GM13977 (cell line): ENCODE results near the gene ADORA2A.
A peak's percentile ranks its signal among the peaks of the same experiment; 100 is the strongest.

Experiments used
- DNase-seq: peaks from one replicate; pipeline ENCODE4 v3.0.0; 2012; ENCODE audit warnings: low spot score
- in situ Hi-C: fragments of 300-500 bp; cut with MboI; formaldehyde crosslinking; loops from one replicate; pipeline ENCODE4 v1.12.0; 2022; ENCODE audit warnings: low sequenced_read_pairs, low pct_unique_long_range_greater_than_20kb, mixed read lengths, inconsistent platforms; ENCODE audit not compliant: unreplicated experiment
- TF ChIP-seq, protein P1 (sequence below): IDR thresholded peaks from 2 replicates; pipeline ENCODE4 v1.5.1; 2012; ENCODE audit warnings: mild to moderate bottlenecking, control low read depth; ENCODE audit not compliant: insufficient read depth; ENCODE audit errors: extremely low read depth, missing control alignments

The ADORA2A gene

GRCh38 chr22:24435323-24435645 is 7.9 kb downstream of the ADORA2A start:
- TF ChIP-seq, protein P1, sequence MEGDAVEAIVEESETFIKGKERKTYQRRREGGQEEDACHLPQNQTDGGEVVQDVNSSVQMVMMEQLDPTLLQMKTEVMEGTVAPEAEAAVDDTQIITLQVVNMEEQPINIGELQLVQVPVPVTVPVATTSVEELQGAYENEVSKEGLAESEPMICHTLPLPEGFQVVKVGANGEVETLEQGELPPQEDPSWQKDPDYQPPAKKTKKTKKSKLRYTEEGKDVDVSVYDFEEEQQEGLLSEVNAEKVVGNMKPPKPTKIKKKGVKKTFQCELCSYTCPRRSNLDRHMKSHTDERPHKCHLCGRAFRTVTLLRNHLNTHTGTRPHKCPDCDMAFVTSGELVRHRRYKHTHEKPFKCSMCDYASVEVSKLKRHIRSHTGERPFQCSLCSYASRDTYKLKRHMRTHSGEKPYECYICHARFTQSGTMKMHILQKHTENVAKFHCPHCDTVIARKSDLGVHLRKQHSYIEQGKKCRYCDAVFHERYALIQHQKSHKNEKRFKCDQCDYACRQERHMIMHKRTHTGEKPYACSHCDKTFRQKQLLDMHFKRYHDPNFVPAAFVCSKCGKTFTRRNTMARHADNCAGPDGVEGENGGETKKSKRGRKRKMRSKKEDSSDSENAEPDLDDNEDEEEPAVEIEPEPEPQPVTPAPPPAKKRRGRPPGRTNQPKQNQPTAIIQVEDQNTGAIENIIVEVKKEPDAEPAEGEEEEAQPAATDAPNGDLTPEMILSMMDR = no peak
- in situ Hi-C loops = no loop called here
- no peak for DNase-seq

DNA sequence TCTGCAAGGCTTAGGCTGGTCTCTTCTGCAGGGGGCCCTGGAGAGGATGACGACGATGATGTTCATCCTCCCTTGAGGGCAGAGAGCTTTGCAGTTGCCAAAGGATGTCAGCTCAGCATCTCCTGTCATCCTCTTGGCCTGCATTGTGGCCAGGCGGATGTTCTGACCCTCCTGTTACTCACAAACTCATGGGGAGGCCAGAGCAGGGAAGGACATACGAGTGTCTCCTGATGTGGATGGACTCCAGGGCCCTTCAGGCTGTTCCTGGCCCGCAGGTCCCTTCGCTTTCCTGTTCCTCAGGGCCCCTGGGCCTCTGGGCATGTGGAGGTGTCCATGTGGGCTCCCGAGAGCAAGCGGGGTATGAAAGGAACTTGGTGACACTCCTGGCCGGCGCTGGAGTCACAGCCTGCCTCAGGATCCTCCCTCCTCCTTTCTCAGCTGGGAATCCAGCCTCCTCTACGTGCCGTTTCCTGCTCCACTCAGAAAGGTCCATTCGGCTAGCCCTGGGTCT is 8.5 kb downstream of the ADORA2A start:
- no peak for DNase-seq
- in situ Hi-C loops = no loop called here
- TF ChIP-seq, protein P1 = no peak

GRCh38 chr22:24436553-24436952 is 9.2 kb downstream of the ADORA2A start:
- in situ Hi-C loops = no loop called here
- no peak for DNase-seq
- TF ChIP-seq, protein P1 = no peak

DNA sequence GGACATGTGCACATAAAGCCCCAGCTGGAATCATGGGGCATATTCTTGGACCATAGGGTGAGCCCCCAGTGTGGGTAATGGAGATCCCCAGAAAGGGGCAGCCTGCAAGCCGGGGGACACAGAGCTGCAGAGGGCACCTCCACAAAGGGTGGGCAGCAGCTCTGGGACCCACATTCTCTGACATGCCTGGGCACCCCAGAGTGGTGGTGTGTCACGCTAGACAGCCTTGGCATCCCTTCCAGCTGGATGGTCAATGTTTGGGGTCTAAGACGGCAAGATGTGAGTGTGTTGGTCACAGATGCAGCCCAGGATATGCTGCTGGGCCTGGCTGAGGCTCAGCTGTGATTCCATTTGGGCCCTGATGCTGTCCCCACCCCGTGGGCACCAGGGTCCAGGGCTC is 9.7 kb downstream of the ADORA2A start:
- TF ChIP-seq, protein P1 = no peak
- no peak for DNase-seq
- in situ Hi-C loops = no loop called here

DNA sequence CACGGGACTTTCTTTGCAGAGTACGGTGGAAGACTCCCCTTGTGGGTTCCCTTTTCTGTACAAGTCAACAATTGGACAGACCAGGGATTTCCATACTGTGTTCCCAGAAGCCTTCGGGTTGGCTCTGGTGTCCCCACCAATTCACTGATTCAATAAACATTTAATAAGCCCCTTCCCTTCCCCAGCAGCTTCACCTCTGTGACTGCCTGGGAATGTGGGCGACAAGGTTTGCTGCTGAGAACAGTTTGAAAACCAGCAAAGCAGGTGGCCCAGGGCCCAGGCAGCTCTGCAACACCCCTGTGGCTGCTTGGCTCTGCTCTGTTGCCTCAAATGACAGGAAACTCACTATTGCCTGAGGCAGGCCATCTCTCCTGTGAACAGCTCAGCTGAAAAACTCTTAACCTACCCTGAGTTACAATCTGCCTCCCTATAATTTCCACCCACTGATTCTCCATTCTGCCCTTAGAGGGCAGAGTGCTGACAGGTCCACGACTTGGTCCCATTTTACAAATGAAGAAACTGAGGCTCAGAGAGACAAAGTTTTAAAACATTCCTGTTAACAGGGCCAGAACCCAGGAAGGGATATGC is 10.4 kb downstream of the ADORA2A start:
- DNase-seq = peak; percentile 82
- in situ Hi-C loops = no loop called here
- TF ChIP-seq, protein P1 = peak; percentile 37

DNA sequence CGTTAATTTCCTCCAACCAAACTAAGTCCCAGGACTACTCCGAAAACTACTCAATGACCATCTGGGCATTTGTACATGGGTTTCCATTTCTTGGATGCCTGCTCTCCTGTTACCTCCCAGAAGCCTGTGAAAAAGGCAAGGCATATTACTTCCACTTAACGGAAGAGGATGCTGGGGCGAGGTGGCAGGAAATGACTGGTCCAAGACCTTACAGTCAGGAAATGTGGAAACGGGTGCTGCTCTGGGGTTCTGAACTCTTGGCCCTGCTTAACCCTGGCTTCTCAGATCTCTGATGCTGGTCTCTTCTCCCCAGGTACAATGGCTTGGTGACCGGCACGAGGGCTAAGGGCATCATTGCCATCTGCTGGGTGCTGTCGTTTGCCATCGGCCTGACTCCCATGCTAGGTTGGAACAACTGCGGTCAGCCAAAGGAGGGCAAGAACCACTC is 12.9 kb downstream of the ADORA2A start:
- in situ Hi-C loops = no loop called here
- TF ChIP-seq, protein P1 = no peak
- DNase-seq = no peak
